ENCODE data around the gene CNTN1.

DNA sequence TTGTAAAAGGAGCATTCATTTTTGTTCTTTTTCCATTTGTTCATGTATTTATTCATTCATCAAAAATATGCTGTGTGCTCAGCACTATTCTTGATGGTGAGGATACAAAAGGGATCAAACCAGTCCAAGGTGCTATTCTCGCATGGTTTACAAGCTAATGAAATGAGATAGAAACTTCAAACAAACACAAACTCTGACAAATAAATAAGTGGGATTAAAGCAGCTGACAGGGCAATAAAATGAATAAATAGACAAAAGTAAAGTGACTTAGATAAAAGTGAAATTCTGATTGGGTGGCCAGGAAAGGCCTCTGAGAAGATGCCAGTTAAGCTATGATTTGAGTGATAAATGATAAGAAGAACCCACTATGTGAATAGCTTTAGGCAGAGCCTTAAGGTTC, 333.9 kb downstream of the CNTN1 start:
- no peak for TF ChIP-seq POLR2A (IDR thresholded peaks at IDR 0.05; ENCODE audit: low read depth)
- TF ChIP-seq, protein P1, sequence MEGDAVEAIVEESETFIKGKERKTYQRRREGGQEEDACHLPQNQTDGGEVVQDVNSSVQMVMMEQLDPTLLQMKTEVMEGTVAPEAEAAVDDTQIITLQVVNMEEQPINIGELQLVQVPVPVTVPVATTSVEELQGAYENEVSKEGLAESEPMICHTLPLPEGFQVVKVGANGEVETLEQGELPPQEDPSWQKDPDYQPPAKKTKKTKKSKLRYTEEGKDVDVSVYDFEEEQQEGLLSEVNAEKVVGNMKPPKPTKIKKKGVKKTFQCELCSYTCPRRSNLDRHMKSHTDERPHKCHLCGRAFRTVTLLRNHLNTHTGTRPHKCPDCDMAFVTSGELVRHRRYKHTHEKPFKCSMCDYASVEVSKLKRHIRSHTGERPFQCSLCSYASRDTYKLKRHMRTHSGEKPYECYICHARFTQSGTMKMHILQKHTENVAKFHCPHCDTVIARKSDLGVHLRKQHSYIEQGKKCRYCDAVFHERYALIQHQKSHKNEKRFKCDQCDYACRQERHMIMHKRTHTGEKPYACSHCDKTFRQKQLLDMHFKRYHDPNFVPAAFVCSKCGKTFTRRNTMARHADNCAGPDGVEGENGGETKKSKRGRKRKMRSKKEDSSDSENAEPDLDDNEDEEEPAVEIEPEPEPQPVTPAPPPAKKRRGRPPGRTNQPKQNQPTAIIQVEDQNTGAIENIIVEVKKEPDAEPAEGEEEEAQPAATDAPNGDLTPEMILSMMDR (IDR thresholded peaks at IDR 0.05): no peak
- TF ChIP-seq POLR2AphosphoS5 (IDR thresholded peaks at IDR 0.05): no peak
